CD4-positive, CD25-positive, alpha-beta regulatory T cell (primary cell): ENCODE measurements around the gene KBTBD3. TPM values are rescaled to one million over a fixed set of nuclear protein-coding genes. Genes with fewer than 3 reads are reported as not detected.

Experiments
- ATAC-seq, 2 donors: fragments of 150-1000 bp; cut with Tn5 transposase; one replicate each; pipeline ENCODE4 v1.10.0; 2021; ENCODE audit warnings: low read depth in 2 of 2, moderate number of reproducible peaks in 2 of 2, moderate library complexity in 1 of 2
- DNase-seq, 3 donors: peaks; one replicate each; pipeline versions ENCODE4 v3.0.0 to v3.0.0-alpha.2; 2012 to 2022; ENCODE audit warnings: mixed read lengths in 1 of 3
- H3K27ac ChIP-seq: one replicate; pipeline ENCODE4 v1.7.0; 2013; ENCODE audit warnings: mild to moderate bottlenecking, low read length; ENCODE audit not compliant: insufficient read depth, poor library complexity, severe bottlenecking
- H3K27me3 ChIP-seq: one replicate; pipeline ENCODE4 v1.7.0; 2013; ENCODE audit warnings: low read length; ENCODE audit not compliant: control insufficient read depth, insufficient read depth
- H3K36me3 ChIP-seq: one replicate; pipeline ENCODE4 v1.7.0; 2013; ENCODE audit warnings: mild to moderate bottlenecking, low read length, moderate library complexity; ENCODE audit not compliant: control insufficient read depth, insufficient read depth
- H3K4me1 ChIP-seq: 2 replicates; pipeline ENCODE4 v1.7.0; 2013; ENCODE audit warnings: mild to moderate bottlenecking, low read length; ENCODE audit not compliant: insufficient read depth, control insufficient read depth, poor library complexity, severe bottlenecking
- H3K4me3 ChIP-seq: one replicate; pipeline ENCODE4 v1.7.0; 2013; ENCODE audit warnings: low read depth, mild to moderate bottlenecking, low read length, moderate library complexity
- H3K9me3 ChIP-seq, 2 experiments: 1 replicate in 1 of 2; 2 replicates in 1 of 2; pipeline ENCODE4 v1.7.0; 2013; ENCODE audit warnings: low read length in 2 of 2, mild to moderate bottlenecking in 1 of 2, moderate library complexity in 1 of 2; ENCODE audit not compliant: control insufficient read depth in 2 of 2
- H3K27ac Mint-ChIP-seq, 3 donors: one replicate each; pipeline ENCODE4 v1.8.0; 2020 to 2022; ENCODE audit warnings: mild to moderate bottlenecking in 3 of 3, mixed read lengths in 3 of 3, moderate library complexity in 2 of 3
- H3K27me3 Mint-ChIP-seq: one replicate; pipeline ENCODE4 v1.8.0; 2022; ENCODE audit warnings: mild to moderate bottlenecking, mixed read lengths
- H3K36me3 Mint-ChIP-seq: one replicate; pipeline ENCODE4 v1.8.0; 2020; ENCODE audit warnings: mixed read lengths
- H3K4me1 Mint-ChIP-seq, 4 donors: one replicate each; pipeline ENCODE4 v1.8.0; 2020 to 2022; ENCODE audit warnings: mixed read lengths in 4 of 4, mild to moderate bottlenecking in 1 of 4
- H3K4me3 Mint-ChIP-seq, 4 donors: one replicate each; pipeline ENCODE4 v1.8.0; 2020 to 2022; ENCODE audit warnings: mild to moderate bottlenecking in 4 of 4, mixed read lengths in 4 of 4, moderate library complexity in 3 of 4
- H3K9me3 Mint-ChIP-seq, 7 donors: one replicate each; pipeline ENCODE4 v1.8.0; 2020 to 2022; ENCODE audit warnings: mixed read lengths in 7 of 7, mild to moderate bottlenecking in 3 of 7, moderate library complexity in 2 of 7
- polyA plus RNA-seq, 4 donors: library from polyadenylated mRNA; unstranded; fragments of 300-500 nt; fragmentation: Illumina TruSeq; gene quantifications; one replicate each; pipeline ENCODE4 v1.2.3, GENCODE V29; 2021
- total RNA-seq: library from RNA; stranded (reverse); gene quantifications from one replicate; pipeline ENCODE4 v1.2.3, GENCODE V29; 2022

Gene KBTBD3
- total and polyA plus RNA-seq, 5 donors from 2014 or later: 7.8 to 12.5 (median 9.2) TPM

DNA sequence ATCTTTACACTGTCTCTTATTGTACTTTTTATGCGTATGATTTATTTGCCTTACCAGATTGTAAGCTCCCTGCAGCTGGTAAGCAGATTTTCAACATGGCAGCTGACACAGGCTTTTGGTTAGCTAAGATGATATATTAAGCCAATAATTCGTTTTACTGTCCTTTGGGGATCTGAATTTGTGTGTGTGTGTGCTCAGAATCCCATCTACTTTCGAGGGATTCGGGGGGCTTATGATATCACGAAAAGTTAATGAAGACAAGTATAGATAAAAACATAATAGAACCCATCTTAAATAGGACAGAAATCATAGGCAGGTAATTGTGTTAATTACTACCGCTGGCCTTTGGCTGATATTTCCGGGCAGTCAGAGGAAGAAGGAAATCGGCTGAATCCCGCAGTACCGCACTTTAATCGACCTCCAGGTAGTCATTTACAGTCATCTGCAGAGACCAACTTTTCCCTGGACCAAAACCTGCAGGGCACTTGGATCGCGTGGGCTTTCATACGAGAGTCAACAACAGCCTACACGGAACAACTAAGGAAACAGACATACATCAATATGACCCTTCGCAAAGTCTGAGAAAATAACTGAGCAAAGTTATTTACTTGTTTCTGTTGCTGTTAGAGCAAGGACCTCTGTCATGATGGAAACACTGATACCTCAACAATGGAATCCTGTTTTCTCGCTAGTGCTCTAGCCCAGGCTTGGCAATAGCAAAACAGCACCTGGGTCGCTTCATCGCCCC is 802 bp downstream of the KBTBD3 start:
- H3K4me1 ChIP-seq: peaks cover 37% of the 10 kb centered on the region
- Mint-ChIP-seq H3K27me3 (no peaks in the 10 kb centered on the region), H3K27ac (peak overlapping the region; percentile 97 to 99 (median 99)), H3K4me3 (peak overlapping the region; percentile 95 to 98 (median 98)), H3K36me3 (peaks cover 18% of the 10 kb centered on the region), H3K9me3 (no peaks in the 10 kb centered on the region), H3K4me1 (peaks cover 51 to 74% (median 60%) of the 10 kb centered on the region in 4 donors)
- H3K9me3 ChIP-seq: no peaks in the 10 kb centered on the region
- ATAC-seq: no peak
- DNase-seq: peak in 1 of 3 donors; percentile 1
- H3K27ac ChIP-seq: peak overlapping the region; percentile 93
- H3K4me3 ChIP-seq: peak overlapping the region; percentile 96
- H3K36me3 ChIP-seq: peaks cover 13% of the 10 kb centered on the region
- H3K27me3 ChIP-seq: no peaks in the 10 kb centered on the region

GRCh38 chr11:106072804-106073203 is 4.3 kb downstream of the KBTBD3 start:
- H3K4me1 Mint-ChIP-seq: peaks cover 35 to 52% (median 48%) of the 10 kb centered on the region in 4 donors

DNA sequence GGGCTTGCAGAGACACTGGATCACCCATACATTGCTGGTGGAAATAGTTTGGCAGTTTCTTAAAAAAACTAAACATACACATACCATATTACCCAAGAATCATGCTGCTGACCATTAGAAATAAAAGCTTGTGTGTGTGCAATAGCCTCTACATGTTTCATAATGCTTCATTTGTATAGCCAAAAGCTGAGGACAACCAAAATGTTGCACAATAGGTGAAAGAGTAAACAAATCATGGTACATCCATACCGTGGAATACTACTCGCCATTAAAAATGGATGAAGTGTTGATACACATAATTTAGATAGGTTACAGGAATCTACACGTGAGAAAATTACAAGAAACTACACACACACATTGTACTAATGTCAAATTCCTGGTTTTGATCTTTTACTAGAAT is 6.5 kb downstream of the KBTBD3 start:
- Mint-ChIP-seq H3K27me3 (no peaks in the 10 kb centered on the region), H3K27ac (no peak overlapping the region), H3K36me3 (peaks cover 23% of the 10 kb centered on the region), H3K4me3 (no peak overlapping the region), H3K4me1 (peaks cover 29 to 49% (median 41%) of the 10 kb centered on the region in 4 donors), H3K9me3 (no peaks in the 10 kb centered on the region)
- ATAC-seq: no peak
- Histone ChIP-seq H3K27ac (no peak overlapping the region), H3K4me3 (no peak overlapping the region), H3K27me3 (no peaks in the 10 kb centered on the region), H3K4me1 (no peaks in the 10 kb centered on the region), H3K36me3 (no peaks in the 10 kb centered on the region), H3K9me3 (no peaks in the 10 kb centered on the region)
- DNase-seq: no peak

More at GRCh38 chr11:106072804-106073203, 4.3 kb downstream of the KBTBD3 start:
- H3K36me3 ChIP-seq: no peaks in the 10 kb centered on the region
- Mint-ChIP-seq H3K27ac (no peak overlapping the region), H3K9me3 (no peaks in the 10 kb centered on the region), H3K27me3 (no peaks in the 10 kb centered on the region), H3K4me3 (peak overlapping the region in 1 of 4 donors; percentile 7), H3K36me3 (peaks cover 20% of the 10 kb centered on the region)
- ATAC-seq: no peak
- DNase-seq: no peak
- peaks cover 9% of the 10 kb centered on the region for H3K4me1 ChIP-seq
- no peak overlapping the region for H3K4me3 ChIP-seq
- H3K27ac ChIP-seq: no peak overlapping the region
- no peaks in the 10 kb centered on the region for H3K9me3 ChIP-seq
- H3K27me3 ChIP-seq: no peaks in the 10 kb centered on the region

DNA sequence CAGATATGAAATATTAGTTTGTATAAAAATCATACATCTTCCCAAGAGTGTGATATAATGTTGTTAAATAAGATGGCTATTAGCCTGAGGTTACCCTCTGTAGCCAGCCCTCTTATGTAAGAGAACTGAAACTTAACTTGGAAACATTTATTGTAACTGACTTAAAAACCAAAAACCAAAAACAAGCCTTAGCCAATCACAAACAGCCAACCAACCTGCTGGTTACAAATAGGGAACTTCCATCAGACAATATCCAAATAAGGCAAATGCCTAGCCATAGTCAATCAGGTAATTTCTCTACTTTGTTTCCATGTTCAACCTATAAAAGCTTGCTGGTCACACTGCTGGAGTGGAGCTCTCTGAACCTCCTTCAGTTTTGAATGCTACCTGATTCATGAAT is 14.1 kb downstream of the KBTBD3 start:
- H3K4me1 Mint-ChIP-seq: peaks cover 12 to 22% (median 16%) of the 10 kb centered on the region in 4 donors
- Histone ChIP-seq H3K36me3 (no peaks in the 10 kb centered on the region), H3K27ac (no peak overlapping the region), H3K27me3 (no peaks in the 10 kb centered on the region), H3K4me1 (no peaks in the 10 kb centered on the region), H3K9me3 (no peaks in the 10 kb centered on the region), H3K4me3 (no peak overlapping the region)
- ATAC-seq (no peak), DNase-seq (no peak)
- H3K27me3 Mint-ChIP-seq: no peaks in the 10 kb centered on the region
- no peaks in the 10 kb centered on the region for H3K9me3 Mint-ChIP-seq
- no peak overlapping the region for H3K27ac Mint-ChIP-seq
- no peak overlapping the region for H3K4me3 Mint-ChIP-seq
- H3K36me3 Mint-ChIP-seq: peaks cover 23% of the 10 kb centered on the region

- DNase-seq (no peak), ATAC-seq (no peak)
- Mint-ChIP-seq H3K4me1 (peaks cover 10 to 21% (median 14%) of the 10 kb centered on the region in 4 donors), H3K36me3 (peaks cover 29% of the 10 kb centered on the region), H3K27me3 (no peaks in the 10 kb centered on the region), H3K4me3 (no peak overlapping the region), H3K9me3 (no peaks in the 10 kb centered on the region), H3K27ac (peak overlapping the region in 2 of 3 donors; percentile 2 to 6)
- H3K27ac ChIP-seq: no peak overlapping the region
- no peaks in the 10 kb centered on the region for H3K9me3 ChIP-seq
- H3K27me3 ChIP-seq: no peaks in the 10 kb centered on the region
- no peak overlapping the region for H3K4me3 ChIP-seq
- no peaks in the 10 kb centered on the region for H3K4me1 ChIP-seq
- H3K36me3 ChIP-seq: no peaks in the 10 kb centered on the region
Measured at GRCh38 chr11:106061954-106062949, 14.9 kb downstream of the KBTBD3 start.

DNA sequence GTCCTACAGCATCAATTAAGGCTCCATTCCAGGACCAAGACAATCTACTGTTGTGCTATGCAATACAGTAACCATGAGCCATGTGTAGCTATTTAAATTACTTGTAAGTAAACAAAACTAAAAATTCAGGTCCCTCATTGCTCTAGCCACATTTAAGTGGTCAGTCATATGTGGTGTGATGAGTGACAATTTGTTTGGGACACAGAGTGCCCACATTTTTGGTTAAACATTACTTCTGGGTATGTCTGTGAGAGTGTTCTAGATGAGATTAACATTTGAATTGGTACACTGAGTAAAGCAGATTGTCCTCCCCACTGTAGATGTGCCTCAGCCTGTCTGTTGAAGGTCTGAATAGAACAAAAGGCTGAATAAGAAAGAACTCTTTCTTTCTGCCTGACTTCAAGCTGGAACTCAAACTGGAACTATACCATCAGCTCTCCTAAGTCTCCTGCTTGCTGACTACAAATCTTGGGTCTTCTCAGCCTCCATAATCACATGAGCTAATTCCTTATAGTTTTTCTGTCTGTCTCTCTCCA is 15.8 kb downstream of the KBTBD3 start:
- Mint-ChIP-seq H3K27ac (peak overlapping the region in 1 of 3 donors; percentile 36), H3K4me1 (peaks cover 7 to 19% (median 13%) of the 10 kb centered on the region in 4 donors)
- H3K4me3 ChIP-seq: no peak overlapping the region

DNA sequence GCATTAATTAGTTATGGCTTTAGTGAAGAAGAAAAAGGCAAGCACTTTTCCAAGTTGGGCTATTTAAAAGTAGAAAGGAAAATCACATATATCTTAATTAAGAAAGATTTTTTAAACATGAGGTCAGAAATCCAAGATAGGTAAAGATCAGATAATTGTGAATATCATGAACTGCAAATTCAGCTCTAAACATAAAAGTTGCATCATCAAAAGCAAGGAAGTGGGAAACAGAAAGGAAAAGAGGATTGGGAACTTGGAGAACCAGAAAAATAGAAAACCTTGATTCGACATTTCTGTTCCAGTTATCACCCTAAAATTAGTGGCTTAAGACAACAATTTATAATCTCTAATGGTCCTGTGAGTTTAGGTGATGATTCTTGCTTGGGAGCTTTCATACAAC is 17.5 kb downstream of the KBTBD3 start:
- H3K4me3 Mint-ChIP-seq: no peak overlapping the region
- H3K9me3 Mint-ChIP-seq: no peaks in the 10 kb centered on the region
- H3K27ac Mint-ChIP-seq: no peak overlapping the region
- no peaks in the 10 kb centered on the region for H3K27me3 Mint-ChIP-seq
- Histone ChIP-seq H3K4me1 (no peaks in the 10 kb centered on the region), H3K27me3 (no peaks in the 10 kb centered on the region), H3K27ac (no peak overlapping the region), H3K4me3 (no peak overlapping the region), H3K36me3 (no peaks in the 10 kb centered on the region), H3K9me3 (no peaks in the 10 kb centered on the region)
- H3K36me3 Mint-ChIP-seq: peaks cover 26% of the 10 kb centered on the region
- ATAC-seq: no peak
- DNase-seq: no peak
- H3K4me1 Mint-ChIP-seq: peaks cover 7 to 16% (median 13%) of the 10 kb centered on the region in 4 donors

More for the DNA sequence above, 15.8 kb downstream of the KBTBD3 start:
- H3K36me3 ChIP-seq: no peaks in the 10 kb centered on the region
- no peaks in the 10 kb centered on the region for H3K27me3 ChIP-seq
- no peaks in the 10 kb centered on the region for H3K9me3 ChIP-seq
- DNase-seq (no peak), ATAC-seq (no peak)
- H3K9me3 Mint-ChIP-seq: no peaks in the 10 kb centered on the region
- H3K27me3 Mint-ChIP-seq: no peaks in the 10 kb centered on the region
- peaks cover 33% of the 10 kb centered on the region for H3K36me3 Mint-ChIP-seq
- no peak overlapping the region for H3K4me3 Mint-ChIP-seq
- H3K4me1 ChIP-seq: no peaks in the 10 kb centered on the region
- H3K27ac ChIP-seq: no peak overlapping the region
